ENCODE data around the gene LRIT3.
"Not testable (repeated sequence)": the region's sequence is repeated elsewhere in the genome, so short reads cannot be mapped to it uniquely, and the experiment has no call there.

LRIT3 gene

GRCh38 chr4:109850601-109851000 lies 2.7 kb downstream of the LRIT3 start:
- no peak for FAIRE-seq

DNA sequence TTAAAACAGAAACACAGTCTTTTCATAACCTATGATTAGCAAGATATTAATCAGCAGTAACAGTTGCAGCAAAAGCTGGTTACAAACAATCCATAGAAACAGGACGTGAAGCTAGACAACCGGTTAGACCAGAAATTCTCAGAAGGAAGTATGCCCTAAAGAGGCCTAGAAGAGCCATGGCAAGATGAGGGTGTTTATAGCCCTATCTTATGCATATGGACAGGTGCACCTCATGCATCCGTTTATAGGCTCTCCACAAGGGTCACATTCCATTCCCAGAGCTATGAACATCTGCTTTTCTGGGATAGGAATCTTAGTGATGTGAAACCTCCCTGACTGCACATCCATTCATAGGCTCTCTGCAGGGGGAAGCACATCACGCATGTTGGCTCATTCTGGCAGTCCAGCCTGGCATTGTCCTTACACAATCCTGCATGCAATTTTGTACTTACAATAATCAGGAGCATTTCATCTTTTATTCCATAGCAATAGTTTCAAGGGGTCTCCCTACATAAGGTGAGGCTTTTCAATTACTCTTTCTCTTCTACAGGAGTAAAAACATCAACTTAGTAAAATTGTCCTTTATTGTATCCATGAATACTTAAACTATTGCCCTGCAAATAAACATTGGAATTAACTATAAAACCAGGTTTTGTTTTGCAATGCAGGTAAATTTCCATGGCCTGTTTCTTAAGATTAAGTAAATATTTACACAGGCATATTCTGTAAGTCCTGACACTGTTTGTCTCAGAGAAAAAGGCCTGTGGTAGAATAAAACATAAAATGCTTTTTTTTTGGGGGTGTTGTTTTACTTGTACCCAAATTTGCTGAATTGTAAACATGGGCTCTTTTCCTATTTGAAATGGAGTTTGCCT lies 11.8 kb downstream of the LRIT3 start:
- not testable (repeated sequence) for FAIRE-seq

- no peak for FAIRE-seq
Measured at GRCh38 chr4:109861271-109861670, 13.4 kb downstream of the LRIT3 start.

GRCh38 chr4:109861916-109862511 lies 14.1 kb downstream of the LRIT3 start:
- peak; percentile 57 for FAIRE-seq

- FAIRE-seq, result no peak
Measured at GRCh38 chr4:109864134-109864533, 16.2 kb downstream of the LRIT3 start.

GRCh38 chr4:109870061-109870460 lies 22.2 kb downstream of the LRIT3 start:
- no peak for FAIRE-seq

GRCh38 chr4:109872065-109872464 lies 24.2 kb downstream of the LRIT3 start:
- no peak for FAIRE-seq

GRCh38 chr4:109872950-109873656 lies 25.2 kb downstream of the LRIT3 start:
- FAIRE-seq, result no peak

DNA sequence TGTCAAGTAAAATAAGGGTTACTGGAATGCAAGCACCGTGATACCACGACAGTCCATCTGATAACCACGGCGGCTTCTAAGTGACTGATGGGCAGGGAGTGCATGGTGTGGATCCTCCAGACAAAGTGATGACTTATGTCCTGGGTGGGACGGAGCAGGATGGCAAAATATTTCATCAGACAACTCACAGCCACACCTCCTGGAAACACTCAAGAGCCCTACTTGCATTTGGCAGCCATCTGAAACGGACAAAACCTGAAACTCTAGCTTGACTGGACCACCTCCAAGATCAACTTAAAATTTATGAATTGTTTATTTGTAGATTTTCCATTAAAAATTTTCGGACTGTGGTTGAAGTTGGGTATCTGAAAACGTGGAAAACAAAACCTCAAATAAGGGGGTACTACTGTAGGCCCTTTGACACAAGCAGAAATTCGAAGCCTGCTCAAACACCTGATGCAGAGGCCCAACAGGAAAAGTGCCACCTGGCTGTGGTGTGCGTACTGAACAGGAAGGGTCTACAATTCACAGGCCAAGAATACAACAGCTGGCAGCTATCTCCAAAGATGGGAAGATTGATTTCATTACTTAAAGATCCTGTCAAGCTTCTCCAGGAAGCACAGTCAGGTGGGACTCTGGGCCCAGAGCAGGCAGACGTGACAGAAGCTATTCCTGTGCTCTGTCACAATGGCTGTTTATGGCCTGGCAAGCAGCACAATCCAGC lies 26.0 kb downstream of the LRIT3 start:
- no peak for FAIRE-seq

DNA sequence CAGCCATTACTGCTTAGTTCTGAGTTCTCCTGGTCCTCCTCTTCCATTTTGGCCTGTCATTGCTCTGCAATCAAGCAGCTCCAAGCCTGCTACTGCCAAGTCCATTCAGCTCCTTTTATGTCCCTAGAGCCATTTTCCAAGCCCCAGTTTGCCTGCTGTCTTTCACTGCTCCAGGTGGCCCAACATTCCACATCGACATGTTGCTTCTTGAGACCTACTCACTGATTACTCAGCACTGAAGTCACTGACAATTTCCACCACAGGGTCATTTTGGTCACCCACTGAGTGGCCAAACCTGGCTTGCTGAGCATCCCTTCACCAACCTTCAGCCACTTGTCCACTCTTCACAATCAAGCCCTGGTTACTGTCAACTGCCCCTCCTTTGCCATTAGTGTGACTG lies 27.2 kb downstream of the LRIT3 start:
- no peak for FAIRE-seq

- FAIRE-seq, result not testable (repeated sequence)
Measured at GRCh38 chr4:109875553-109875952, 27.6 kb downstream of the LRIT3 start.

- FAIRE-seq, result no peak
Measured at GRCh38 chr4:109876634-109877265, 28.8 kb downstream of the LRIT3 start.

DNA sequence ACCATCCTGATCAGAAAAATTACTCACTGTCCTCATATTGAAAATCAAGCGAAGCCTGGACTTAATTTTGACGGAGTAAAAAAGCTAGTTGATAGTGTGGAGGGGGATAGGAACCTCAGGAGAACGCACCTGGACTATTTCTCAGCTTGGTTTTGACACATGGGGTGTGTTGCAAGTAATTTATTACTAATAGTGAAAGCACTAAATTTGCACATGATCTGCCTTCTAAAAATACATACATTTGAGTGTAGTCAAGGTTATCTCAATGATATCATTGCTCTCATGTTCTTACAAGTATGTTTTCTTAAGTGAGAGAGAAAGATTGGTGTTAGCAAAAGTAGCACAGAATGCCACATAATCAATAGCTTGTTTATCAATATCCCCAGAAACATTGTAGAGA lies 29.5 kb downstream of the LRIT3 start:
- no peak for FAIRE-seq

DNA sequence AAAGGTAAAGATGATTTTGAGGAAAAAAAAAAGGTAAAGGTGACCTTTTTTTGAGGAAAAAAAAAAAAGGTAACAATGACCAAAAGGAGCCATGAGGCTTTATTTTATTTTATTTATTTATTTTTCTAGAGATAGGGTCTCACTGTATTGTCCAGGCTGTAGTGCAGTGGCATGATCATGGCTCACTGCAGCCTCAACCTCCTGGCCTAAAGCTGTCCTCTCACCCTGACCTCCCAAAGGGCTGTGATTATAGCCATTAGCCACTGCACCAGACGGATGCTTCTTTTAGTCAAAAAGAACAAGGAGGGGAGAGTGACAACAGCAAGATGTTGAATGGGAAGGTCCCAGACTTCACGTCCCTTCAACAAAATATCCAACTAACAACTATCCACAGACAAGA lies 30.4 kb downstream of the LRIT3 start:
- no peak for FAIRE-seq

DNA sequence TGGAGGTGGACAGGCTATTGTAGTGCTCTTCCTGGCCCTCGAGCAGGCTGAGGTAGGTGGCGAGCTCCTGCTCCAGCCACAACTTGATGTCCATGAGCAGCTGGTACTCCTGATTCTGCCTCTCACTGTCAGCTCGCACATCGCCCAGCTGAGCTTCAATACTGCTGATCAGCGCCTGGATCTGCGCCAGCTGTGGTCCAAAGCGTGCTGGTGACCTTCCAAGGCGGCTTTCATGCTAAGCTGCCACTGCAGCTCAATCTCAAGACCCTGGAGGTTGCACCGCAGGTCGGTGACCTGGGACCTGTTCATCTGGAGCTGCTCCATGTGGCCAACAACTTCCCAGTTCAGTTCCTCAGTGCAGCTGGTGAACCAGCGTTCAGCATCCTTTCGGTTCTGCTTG lies 31.2 kb downstream of the LRIT3 start:
- no peak for FAIRE-seq

- no peak for FAIRE-seq
Measured at GRCh38 chr4:109879636-109880314, 31.9 kb downstream of the LRIT3 start.

GRCh38 chr4:109886303-109886702 lies 38.4 kb downstream of the LRIT3 start:
- no peak for FAIRE-seq

- FAIRE-seq, result no peak
Measured at GRCh38 chr4:109887071-109887470, 39.2 kb downstream of the LRIT3 start.

DNA sequence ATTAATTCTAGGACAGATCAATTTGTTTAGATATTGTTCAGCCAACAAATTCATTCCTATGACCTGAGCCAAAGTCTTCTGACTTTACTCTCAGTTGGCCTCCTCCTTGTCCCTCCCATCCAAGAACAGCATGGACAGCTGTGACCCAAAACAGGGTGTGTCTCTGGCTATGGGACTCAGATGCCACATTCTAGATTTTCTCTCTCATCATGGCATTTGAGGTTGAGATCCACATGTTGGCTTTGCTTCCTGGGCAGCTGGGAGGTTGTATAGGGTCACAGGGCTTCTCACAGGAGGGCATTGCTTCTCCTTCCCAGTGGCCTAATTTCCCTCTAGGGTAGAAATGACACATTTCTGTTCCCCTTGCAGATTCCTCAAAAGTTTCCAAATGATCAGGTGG lies 42.2 kb downstream of the LRIT3 start:
- FAIRE-seq, result no peak

- no peak for FAIRE-seq
Measured at GRCh38 chr4:109902559-109903251, 54.8 kb downstream of the LRIT3 start.

DNA sequence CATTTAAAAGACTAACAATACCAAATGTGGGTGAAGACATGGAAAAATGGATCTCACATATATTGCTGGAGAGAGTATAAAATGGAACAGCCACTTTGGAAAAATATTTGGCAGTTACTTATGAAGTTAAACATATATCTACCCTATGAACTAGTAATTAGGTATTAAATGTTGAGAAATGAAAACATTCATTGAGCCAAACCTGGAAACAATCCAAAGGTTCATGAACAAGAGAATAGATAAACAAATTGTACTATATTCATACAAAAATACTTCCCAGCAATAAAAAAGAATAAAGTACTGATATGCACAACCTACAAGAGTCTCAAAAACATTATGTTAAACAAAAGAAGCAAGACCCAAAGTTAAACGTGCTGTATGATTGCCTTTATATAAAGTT lies 60.8 kb downstream of the LRIT3 start:
- no peak for FAIRE-seq
